ENCODE results near the gene SETD2.
A peak's percentile ranks its signal among the peaks of the same experiment; 100 is the strongest.

SETD2 gene

GRCh38 chr3:47010111-47010712 lies 153.7 kb downstream of the SETD2 start:
- DNase-seq (ENCODE audit: low read depth, low spot score): no peak

GRCh38 chr3:47009225-47010110 lies 154.4 kb downstream of the SETD2 start:
- DNase-seq (ENCODE audit: low read depth, low spot score): peak; percentile 97

DNA sequence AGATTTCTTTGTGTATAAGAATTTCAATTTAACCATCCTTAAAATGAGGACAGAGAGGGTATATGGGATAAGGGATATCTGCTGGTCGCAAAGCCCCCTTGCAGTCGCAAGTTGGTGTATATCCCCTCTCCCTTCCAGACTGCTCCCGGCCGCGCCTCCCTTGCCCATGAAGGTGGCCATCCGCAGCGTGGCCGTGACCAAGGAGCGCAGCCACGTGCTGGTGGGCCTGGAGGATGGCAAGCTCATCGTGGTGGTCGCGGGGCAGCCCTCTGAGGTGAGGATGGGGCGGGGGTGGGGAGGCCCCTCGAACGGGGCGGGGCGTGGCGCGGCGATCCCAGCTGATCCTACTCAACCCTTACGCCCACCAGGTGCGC lies 155.1 kb downstream of the SETD2 start:
- no peak for DNase-seq (ENCODE audit: low read depth, low spot score)

DNA sequence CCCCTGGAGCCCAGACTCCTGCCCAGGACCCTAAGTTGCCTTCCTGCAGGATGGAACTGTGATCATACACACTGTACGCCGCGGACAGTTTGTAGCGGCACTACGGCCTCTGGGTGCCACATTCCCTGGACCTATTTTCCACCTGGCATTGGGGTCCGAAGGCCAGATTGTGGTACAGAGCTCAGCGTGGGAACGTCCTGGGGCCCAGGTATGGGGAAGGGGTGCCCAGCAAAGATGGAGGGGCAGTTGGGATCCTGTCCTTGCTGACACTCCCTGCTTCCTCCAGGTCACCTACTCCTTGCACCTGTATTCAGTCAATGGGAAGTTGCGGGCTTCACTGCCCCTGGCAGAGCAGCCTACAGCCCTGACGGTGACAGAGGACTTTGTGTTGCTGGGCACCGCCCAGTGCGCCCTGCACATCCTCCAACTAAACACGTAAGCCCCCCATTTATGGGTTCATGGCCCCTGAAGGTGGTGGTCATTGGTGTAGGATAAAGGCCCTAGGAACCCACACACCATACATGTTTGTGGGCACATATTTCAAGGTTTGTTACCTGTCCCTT lies 155.6 kb downstream of the SETD2 start:
- no peak for DNase-seq (ENCODE audit: low read depth, low spot score)

DNA sequence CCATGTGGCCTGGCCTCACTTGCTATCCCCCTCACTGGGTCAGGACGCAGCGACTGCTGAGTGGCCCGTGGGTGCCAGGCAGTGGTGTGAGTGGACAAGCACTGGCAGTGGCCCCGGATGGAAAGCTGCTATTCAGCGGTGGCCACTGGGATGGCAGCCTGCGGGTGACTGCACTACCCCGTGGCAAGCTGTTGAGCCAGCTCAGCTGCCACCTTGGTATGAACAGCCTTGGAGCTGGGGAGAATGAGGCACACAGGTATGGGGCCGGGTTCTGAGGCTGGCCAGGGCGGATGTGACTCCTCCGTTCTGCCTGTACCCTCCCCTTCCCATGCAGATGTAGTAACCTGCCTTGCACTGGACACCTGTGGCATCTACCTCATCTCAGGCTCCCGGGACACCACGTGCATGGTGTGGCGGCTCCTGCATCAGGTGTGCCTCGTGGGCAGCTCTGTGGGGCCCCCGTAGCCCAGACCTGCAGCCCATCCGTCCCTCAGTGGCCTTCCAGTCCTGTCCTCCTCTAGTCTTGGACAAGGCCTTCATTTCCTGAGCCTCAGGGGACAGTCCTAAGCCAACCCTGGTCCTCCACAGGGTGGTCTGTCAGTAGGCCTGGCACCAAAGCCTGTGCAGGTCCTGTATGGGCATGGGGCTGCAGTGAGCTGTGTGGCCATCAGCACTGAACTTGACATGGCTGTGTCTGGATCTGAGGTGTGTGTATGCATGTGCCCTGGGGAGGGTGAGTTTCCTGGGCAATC lies 156.3 kb downstream of the SETD2 start:
- DNase-seq (ENCODE audit: low read depth, low spot score): no peak

DNA sequence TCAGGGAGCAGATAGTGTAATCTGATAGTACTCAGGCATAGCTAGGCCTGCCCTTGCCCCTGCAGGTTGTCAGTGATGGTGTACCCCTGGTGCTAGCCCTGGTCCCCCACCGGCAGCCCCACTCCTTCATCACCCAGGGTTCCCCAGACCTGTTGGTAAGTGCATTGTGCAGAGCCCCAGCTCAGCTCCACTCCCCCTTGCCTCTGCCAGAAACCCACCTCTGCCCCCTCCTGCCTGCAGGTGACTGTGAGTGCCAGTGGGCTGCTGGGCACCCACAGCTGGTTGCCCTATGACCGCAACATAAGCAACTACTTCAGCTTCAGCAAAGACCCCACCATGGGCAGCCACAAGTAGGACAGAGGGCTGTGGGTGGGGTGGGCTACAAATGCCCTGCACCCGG lies 156.9 kb downstream of the SETD2 start:
- no peak for DNase-seq (ENCODE audit: low read depth, low spot score)

DNA sequence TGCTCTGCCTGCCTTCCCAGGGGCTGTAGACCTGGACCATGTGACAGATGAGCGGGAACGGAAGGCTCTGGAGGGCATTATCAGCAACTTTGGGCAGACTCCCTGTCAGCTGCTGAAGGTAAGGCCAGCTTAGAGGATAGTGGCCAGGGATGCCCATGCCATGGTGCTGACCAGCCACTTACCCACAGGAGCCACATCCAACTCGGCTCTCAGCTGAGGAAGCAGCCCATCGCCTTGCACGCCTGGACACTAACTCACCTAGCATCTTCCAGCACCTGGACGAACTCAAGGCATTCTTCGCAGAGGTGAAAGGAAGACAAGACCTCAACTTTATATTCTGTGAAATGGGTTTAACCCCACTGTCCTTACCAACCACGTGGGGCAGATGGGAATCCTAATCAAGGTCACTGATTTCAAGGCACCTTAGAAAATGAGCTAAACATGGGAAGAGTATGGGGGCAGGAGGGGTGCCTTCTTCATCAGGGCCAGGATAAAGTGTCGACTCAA lies 157.7 kb downstream of the SETD2 start:
- DNase-seq (ENCODE audit: low read depth, low spot score): no peak

DNA sequence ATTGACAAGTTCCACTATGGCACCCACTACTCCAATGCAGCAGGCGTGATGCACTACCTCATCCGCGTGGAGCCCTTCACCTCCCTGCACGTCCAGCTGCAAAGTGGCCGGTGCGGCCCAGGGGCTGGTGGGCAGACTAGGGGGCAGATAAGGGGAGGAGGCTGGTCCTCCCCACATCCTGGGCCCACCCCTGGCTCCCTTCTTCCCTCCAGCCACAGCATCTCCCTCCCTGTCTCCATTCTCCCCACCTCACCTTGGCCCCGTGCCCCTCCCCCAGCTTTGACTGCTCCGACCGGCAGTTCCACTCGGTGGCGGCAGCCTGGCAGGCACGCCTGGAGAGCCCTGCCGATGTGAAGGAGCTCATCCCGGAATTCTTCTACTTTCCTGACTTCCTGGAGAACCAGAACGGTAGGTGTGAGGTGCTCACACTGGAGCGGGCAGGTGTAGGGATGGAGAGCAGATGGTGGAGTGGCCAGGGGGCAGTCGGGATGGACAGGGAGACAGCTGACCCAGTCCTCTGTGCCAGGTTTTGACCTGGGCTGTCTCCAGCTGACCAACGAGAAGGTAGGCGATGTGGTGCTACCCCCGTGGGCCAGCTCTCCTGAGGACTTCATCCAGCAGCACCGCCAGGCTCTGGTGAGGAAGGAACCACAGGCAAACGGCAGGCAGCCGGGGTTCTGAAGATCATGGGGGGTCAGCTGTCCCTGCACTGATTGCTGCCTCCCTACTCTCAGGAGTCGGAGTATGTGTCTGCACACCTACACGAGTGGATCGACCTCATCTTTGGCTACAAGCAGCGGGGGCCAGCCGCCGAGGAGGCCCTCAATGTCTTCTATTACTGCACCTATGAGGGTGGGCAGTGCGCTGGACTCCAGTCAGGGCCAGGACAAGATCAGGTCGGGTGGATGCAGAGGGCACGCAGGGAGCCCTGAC lies 158.4 kb downstream of the SETD2 start:
- no peak for DNase-seq (ENCODE audit: low read depth, low spot score)

GRCh38 chr3:47004369-47005211 lies 159.3 kb downstream of the SETD2 start:
- no peak for DNase-seq (ENCODE audit: low read depth, low spot score)

GRCh38 chr3:47003461-47004368 lies 160.2 kb downstream of the SETD2 start:
- DNase-seq (ENCODE audit: low read depth, low spot score): no peak

- DNase-seq (ENCODE audit: low read depth, low spot score): no peak
Measured at GRCh38 chr3:47003056-47003410, 160.9 kb downstream of the SETD2 start.

DNA sequence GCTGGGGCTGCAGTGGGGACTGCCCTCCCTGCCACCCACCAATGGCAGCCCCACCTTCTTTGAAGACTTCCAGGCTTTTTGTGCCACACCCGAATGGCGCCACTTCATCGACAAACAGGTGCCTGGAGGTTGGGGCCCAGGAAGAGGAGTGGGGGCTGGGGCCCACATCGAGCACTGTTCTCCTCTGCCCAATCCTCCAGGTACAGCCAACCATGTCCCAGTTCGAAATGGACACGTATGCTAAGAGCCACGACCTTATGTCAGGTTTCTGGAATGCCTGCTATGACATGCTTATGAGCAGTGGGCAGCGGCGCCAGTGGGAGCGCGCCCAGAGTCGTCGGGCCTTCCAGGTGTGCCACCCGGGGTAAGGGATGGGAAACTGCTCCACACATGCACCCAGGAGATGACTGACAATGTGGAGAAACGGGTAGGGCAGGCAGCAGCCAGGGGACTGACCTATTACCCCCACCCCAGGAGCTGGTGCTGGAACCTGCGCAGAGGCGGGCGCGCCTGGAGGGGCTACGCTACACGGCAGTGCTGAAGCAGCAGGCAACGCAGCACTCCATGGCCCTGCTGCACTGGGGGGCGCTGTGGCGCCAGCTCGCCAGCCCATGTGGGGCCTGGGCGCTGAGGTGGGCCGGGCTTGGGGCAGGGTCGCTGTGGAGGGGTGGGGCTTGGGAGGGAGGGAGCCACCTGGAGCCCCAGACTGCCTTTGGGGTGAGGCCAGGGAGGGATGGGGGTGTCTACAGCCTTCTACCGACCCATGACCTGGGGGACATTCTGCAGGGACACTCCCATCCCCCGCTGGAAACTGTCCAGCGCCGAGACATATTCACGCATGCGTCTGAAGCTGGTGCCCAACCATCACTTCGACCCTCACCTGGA lies 161.5 kb downstream of the SETD2 start:
- DNase-seq (ENCODE audit: low read depth, low spot score): no peak

- DNase-seq (ENCODE audit: low read depth, low spot score): no peak
Measured at GRCh38 chr3:47001731-47002170, 162.2 kb downstream of the SETD2 start.

GRCh38 chr3:47000922-47001730 lies 162.8 kb downstream of the SETD2 start:
- no peak for DNase-seq (ENCODE audit: low read depth, low spot score)

- DNase-seq (ENCODE audit: low read depth, low spot score): no peak
Measured at GRCh38 chr3:47000198-47000815, 163.6 kb downstream of the SETD2 start.

DNA sequence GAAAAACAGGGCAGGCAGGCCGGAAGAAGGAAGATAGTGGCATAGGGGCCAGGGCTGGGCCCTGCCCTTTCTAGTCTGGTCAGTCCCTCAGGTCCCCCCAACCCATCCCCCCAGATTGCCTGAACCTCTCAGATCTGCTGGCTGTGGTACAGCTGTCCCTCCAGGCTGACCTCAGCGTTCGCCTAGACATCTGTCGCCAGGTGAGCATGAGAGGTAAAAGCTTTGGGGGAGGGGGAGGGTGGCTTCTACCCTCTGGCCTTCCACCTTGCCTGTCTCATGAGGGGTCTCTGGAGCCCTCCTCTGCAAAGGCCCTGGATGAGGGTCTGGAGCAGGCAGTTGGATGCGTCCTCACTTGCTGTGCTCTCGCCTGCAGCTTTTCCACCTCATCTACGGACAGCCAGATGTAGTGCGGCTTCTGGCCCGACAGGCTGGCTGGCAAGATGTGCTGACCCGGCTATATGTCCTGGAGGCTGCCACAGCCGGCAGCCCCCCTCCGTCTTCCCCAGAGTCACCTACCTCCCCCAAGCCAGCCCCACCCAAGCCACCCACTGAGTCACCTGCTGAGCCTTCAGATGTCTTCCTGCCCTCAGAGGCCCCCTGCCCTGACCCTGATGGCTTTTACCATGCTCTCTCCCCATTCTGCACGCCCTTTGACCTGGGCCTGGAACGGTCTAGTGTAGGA lies 164.3 kb downstream of the SETD2 start:
- no peak for DNase-seq (ENCODE audit: low read depth, low spot score)

Data from astrocyte of the hippocampus (primary cell).